Ovary (tissue), 9 donors: ENCODE data around the gene LSM12. TPM values are rescaled to one million over a fixed set of nuclear protein-coding genes. Genes with fewer than 3 reads are reported as not detected.

Experiments
- DNase-seq, 5 donors: peaks; one replicate each; pipeline ENCODE4 v3.0.0-alpha.2; 2019 to 2020
- H3K27ac ChIP-seq, 2 donors: fragments of 200-600 bp; one replicate each; pipeline versions ENCODE4 v1.5.1 to v1.8.0; 2019 to 2022
- H3K27me3 ChIP-seq: fragments of 200-600 bp; one replicate; pipeline ENCODE4 v1.8.0; 2022
- H3K36me3 ChIP-seq: fragments of 200-600 bp; sonication (generic); one replicate; pipeline ENCODE4 v1.5.1; 2019
- H3K4me1 ChIP-seq: one replicate; pipeline ENCODE4 v1.8.1; 2013; ENCODE audit warnings: mild to moderate bottlenecking, moderate library complexity; ENCODE audit not compliant: insufficient read depth
- H3K4me3 ChIP-seq: fragments of 200-600 bp; sonication (generic); one replicate; pipeline ENCODE4 v1.5.1; 2017
- H3K9me3 ChIP-seq, 2 donors: fragments of 200-600 bp in 1 of 2; sonication (generic) in 1 of 2; one replicate each; pipeline versions ENCODE4 v1.5.1 to v1.8.1; 2013 to 2019; ENCODE audit warnings: mild to moderate bottlenecking in 1 of 2, moderate library complexity in 1 of 2
- EP300 ChIP-seq: sonication (generic); formaldehyde crosslinking; IDR thresholded peaks from one replicate; pipeline ENCODE4 v1.6.1; 2017; ENCODE audit warnings: antibody characterized with exemption
- POLR2A ChIP-seq: fragments of 450-650 bp; IDR thresholded peaks from one replicate; pipeline ENCODE4 v1.6.1; 2017; ENCODE audit warnings: antibody characterized with exemption, mild to moderate bottlenecking, moderate library complexity
- WGBS, 3 donors: extraction: QIAGEN DNeasy Blood & Tissue Kit in 1 of 3; methylation state at CpG; one replicate each; pipeline versions ENCODE4 v1.1.5 to v1.1.7; 2013 to 2017; 5-methylcytosine and 5-hydroxymethylcytosine counted together
- intact Hi-C, 4 donors: fragments of 100-400 bp; cut with DNase I; formaldehyde crosslinking; loops; one replicate each; pipeline versions ENCODE4 v1.11.0 to v1.15.1; 2022 to 2023
- polyA plus RNA-seq, 2 donors: library from polyadenylated mRNA; stranded (reverse); fragments of 200-250 nt in 1 of 2; fragments of 350-450 nt in 1 of 2; fragmentation: Illumina TruSeq in 1 of 2; extraction: RNeasy Lipid Tissue Mini Kit (QIAGEN cat#74804) in 1 of 2; gene quantifications; one replicate each; pipeline ENCODE4 v1.2.3, GENCODE V29; 2013 to 2014
- total RNA-seq, 7 donors: library from RNA; depleted of rRNA in 2 of 7; stranded (reverse); fragments of >200 nt in 2 of 7; fragmentation: NEBNext Ultra II Directional in 3 of 7; extraction: Animal tissue kit (Norgen Biotek cat#: 25700) in 3 of 7; gene quantifications; one replicate each; pipeline versions ENCODE4 v1.1.0 to v1.2.4, GENCODE V29; 2016 to 2023
- TF ChIP-seq, protein P1 (sequence below), 3 donors: fragments of 450-650 bp in 2 of 3; fragments of 200-600 bp in 1 of 3; IDR thresholded peaks; one replicate each; pipeline versions ENCODE4 v1.5.1 to v1.8.0; 2016 to 2022; ENCODE audit warnings: antibody characterized with exemption in 3 of 3, mild to moderate bottlenecking in 1 of 3
- donor health status: DM: no; HTN: no; CAD: no; lungs with moderate emphysema.
- donor health status: DM: no; HTN: no; CAD: no.
- donor health status: Bipolar disorder and iron deficiency.
- donor health status: DM: yes; HTN: yes; CAD: no.
- donor health status: DM: no; HTN: no; CAD: no.
- donor health status: DM: yes; HTN: yes; CAD: no.

The LSM12 gene
- total and polyA plus RNA-seq, 9 donors = 17.1 to 54.6 (median 36.4) TPM

DNA sequence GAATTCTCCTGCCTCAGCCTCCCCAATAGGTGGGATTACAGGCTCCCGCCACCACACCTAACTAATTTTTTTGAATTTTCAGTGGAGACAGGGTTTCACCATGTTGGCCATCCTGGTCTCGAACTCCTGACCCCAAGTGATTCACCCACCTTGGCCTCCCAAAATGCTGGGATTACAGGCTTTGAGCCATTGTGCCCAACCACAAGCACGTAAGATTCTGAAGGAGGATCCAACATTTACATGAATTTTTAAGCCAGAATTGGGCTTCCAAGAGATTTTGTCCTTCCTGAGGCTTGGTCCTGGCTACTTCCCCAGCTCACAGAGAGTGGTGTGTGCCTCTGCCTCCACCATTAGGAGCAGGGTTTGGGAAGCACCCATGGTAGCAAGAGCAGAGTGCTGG, 15.2 kb upstream of the LSM12 start:
- H3K4me1 ChIP-seq = no peaks in the 10 kb centered on the region
- H3K27me3 ChIP-seq = no peaks in the 10 kb centered on the region
- intact Hi-C loops = no loop called here
- no peak overlapping the region for H3K27ac ChIP-seq
- WGBS, 3 donors = 85 to 95% (median 90%) methylated on average over 3 of the region's 3 CpGs
- H3K4me3 ChIP-seq = no peak overlapping the region
- TF ChIP-seq POLR2A (no peak), EP300 (no peak)
- TF ChIP-seq, protein P1, sequence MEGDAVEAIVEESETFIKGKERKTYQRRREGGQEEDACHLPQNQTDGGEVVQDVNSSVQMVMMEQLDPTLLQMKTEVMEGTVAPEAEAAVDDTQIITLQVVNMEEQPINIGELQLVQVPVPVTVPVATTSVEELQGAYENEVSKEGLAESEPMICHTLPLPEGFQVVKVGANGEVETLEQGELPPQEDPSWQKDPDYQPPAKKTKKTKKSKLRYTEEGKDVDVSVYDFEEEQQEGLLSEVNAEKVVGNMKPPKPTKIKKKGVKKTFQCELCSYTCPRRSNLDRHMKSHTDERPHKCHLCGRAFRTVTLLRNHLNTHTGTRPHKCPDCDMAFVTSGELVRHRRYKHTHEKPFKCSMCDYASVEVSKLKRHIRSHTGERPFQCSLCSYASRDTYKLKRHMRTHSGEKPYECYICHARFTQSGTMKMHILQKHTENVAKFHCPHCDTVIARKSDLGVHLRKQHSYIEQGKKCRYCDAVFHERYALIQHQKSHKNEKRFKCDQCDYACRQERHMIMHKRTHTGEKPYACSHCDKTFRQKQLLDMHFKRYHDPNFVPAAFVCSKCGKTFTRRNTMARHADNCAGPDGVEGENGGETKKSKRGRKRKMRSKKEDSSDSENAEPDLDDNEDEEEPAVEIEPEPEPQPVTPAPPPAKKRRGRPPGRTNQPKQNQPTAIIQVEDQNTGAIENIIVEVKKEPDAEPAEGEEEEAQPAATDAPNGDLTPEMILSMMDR (IDR thresholded peaks at IDR 0.05) = no peak
- no peaks in the 10 kb centered on the region for H3K36me3 ChIP-seq
- no peak for DNase-seq
- no peaks in the 10 kb centered on the region for H3K9me3 ChIP-seq

DNA sequence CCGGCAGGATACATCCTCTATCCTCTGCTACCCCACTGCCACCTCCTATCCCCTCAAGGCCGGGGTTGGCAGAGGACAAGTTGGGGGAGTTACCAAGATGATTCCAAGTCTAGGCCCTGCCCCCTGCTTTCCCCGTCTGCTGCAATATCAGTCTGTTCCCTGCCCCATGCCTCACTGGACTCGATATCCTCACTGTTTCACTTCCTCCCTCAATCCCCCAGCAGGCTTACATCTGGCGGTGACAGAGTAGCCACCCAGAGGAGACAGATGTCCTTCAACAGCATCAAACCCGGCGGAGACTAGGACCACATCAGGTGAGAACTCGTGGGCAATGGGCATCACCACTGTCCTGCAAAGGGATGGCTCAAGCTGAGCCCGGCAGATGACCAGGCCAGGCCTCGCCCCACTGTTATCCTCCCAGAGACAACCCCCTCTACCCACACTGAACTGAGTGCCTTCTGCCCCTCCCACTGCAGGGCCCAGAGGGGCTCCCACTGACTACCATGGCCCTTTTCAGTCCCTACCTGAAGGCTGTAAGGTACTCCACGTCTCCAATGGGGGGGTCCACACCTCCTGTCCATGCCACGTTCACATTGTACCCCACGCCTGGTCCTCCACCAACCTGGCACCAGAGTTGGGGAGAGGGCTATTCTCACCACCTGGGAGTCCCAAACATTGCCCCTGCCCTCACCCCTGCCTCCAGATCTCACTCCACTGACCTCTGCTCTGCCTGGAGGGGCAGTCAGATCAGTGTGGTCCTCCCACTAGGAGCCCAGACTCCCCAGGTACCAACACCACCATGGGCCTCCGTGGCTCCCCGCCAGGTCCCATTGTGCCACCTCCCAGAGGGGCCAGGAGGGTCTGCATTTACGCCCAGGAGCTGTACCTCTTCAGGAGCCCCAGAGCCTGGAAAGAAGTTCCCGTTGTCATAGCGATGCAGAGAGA, 13.7 kb upstream of the LSM12 start:
- Histone ChIP-seq H3K36me3 (no peaks in the 10 kb centered on the region), H3K4me3 (no peak overlapping the region), H3K27me3 (no peaks in the 10 kb centered on the region), H3K27ac (no peak overlapping the region), H3K9me3 (no peaks in the 10 kb centered on the region), H3K4me1 (no peaks in the 10 kb centered on the region)
- WGBS, 3 donors = 68 to 72% (median 71%) methylated on average over 17 to 18 of the region's 18 CpGs
- TF ChIP-seq, protein P1 (IDR thresholded peaks at IDR 0.05) = no peak
- no peak for TF ChIP-seq POLR2A
- TF ChIP-seq EP300 = no peak
- no peak for DNase-seq
- intact Hi-C loops = no loop called here

DNA sequence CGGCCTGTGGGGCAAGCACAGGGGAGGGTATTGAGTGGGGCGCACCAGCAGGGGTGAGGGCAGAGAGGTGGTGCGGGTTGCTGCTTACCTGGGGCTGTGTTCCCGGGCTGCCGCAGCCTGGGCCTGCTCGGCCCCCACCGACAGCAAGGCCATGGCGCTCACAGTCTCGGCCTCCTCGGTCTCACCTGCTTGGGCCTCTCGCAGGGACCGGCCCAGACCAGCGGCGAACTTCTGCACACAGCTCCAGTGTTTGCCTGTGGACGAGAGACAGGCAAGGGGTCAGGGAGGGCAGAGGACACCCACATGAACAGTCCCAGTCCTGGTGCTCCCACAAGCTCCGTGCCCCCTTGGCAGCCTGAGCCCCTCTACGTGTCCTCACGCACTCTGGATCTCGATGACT, 11.9 kb upstream of the LSM12 start:
- Histone ChIP-seq H3K4me1 (no peaks in the 10 kb centered on the region), H3K27ac (no peak overlapping the region), H3K36me3 (no peaks in the 10 kb centered on the region), H3K27me3 (no peaks in the 10 kb centered on the region), H3K9me3 (no peaks in the 10 kb centered on the region), H3K4me3 (no peak overlapping the region)
- TF ChIP-seq, protein P1 (IDR thresholded peaks at IDR 0.05) = no peak
- TF ChIP-seq POLR2A (no peak), EP300 (no peak)
- DNase-seq = no peak
- intact Hi-C loops = no loop called here
- WGBS, 3 donors = 80 to 88% (median 87%) methylated on average over 19 of the region's 19 CpGs

DNA sequence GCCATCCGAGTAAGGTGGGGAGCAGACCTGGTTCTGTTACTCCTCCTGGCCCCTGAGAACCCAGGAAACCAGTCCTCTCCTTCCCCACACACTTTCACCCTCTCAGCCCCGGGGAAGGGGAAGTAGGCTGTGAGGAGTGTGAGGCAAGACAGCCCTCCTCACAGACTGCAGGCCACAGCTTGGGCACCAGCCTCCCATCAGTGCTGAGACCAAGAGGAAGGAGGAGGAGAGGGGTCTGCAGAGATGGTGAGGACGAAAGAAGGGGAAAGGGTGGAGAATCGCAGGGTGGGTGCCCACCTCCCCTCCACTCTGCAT, 11.1 kb upstream of the LSM12 start:
- Histone ChIP-seq H3K9me3 (no peaks in the 10 kb centered on the region), H3K27me3 (no peaks in the 10 kb centered on the region), H3K27ac (no peak overlapping the region), H3K4me3 (no peak overlapping the region), H3K4me1 (no peaks in the 10 kb centered on the region), H3K36me3 (no peaks in the 10 kb centered on the region)
- TF ChIP-seq EP300 (no peak), POLR2A (no peak)
- TF ChIP-seq, protein P1 (IDR thresholded peaks at IDR 0.05) = no peak
- intact Hi-C loops = no loop called here
- no peak for DNase-seq
- 64 to 75% (median 65%) methylated on average over 4 of the region's 4 CpGs for WGBS, 3 donors
